Occipital lobe (tissue), 2 donors: Measurements from ENCODE around the gene TAC4. TPM values are rescaled to one million over a fixed set of nuclear protein-coding genes. Genes with fewer than 3 reads are reported as not detected.

ENCODE experiments used
- DNase-seq: peaks from one replicate; lab custom pipeline; 2025; lab: John Stamatoyannopoulos, UW
- total RNA-seq: library from RNA; depleted of rRNA; stranded (reverse); fragments of >200 nt; gene quantifications from one replicate; pipeline ENCODE4 v1.2.3, GENCODE V29; 2014

Gene TAC4
- total RNA-seq, 1 donor from 2014 or later, result not detected

GRCh38 chr17:49814781-49815529 is 32.9 kb downstream of the TAC4 start:
- DNase-seq, result no peak

GRCh38 chr17:49809056-49809455 is 38.8 kb downstream of the TAC4 start:
- DNase-seq, result no peak

GRCh38 chr17:49798738-49799137 is 49.1 kb downstream of the TAC4 start:
- no peak for DNase-seq

DNA sequence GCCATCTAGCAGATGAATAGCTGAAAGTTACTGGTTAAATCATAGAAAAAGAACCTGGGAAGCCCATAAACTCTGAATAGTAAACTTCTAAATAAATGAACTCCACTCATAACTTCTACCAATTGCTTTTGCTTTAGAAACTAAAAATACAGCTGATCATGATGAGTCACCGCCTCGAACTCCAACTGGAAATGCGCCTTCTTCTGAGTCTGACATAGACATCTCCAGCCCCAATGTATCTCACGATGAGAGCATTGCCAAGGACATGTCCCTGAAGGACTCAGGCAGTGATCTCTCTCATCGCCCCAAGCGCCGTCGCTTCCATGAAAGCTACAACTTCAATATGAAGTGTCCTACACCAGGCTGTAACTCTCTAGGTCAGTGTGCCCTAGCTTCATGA is 49.7 kb downstream of the TAC4 start:
- no peak for DNase-seq

- no peak for DNase-seq
These were observed 52.5 kb downstream of the TAC4 start for GRCh38 chr17:49795372-49795771.

GRCh38 chr17:49793309-49793708 is 54.6 kb downstream of the TAC4 start:
- DNase-seq, result no peak

GRCh38 chr17:49789243-49789578 is 58.7 kb downstream of the TAC4 start:
- no peak for DNase-seq

- peak; percentile 99 for DNase-seq
These were observed 59.2 kb downstream of the TAC4 start, which contains the start of gene KAT7 for GRCh38 chr17:49788478-49789242. Gene KAT7, plus strand, starts transcription at chr17:49788681. Its CDS starts 154 bp downstream, at chr17:49788835.

Other genes with a start within 250 kb of the TAC4 start
- gene SPOP, start 170.0 kb downstream of the TAC4 start, total RNA-seq, result 123 TPM
- 39.0 TPM for gene SLC35B1, start 140.1 kb downstream of the TAC4 start, total RNA-seq
- 0.62 TPM for gene FAM117A, start 83.9 kb downstream of the TAC4 start, total RNA-seq
- gene KAT7, start 59.4 kb downstream of the TAC4 start, total RNA-seq, result 49.0 TPM
- not detected for gene DLX4, start 121.1 kb upstream of the TAC4 start, total RNA-seq
- gene DLX3, start 147.2 kb upstream of the TAC4 start, total RNA-seq, result not detected
- 23.2 TPM for gene ITGA3, start 208.0 kb upstream of the TAC4 start, total RNA-seq
- 9.0 TPM for gene PDK2, start 247.3 kb upstream of the TAC4 start, total RNA-seq